Caco-2 (cell line): ENCODE results near the gene CBFA2T2. TPM values are rescaled to one million over a fixed set of nuclear protein-coding genes. Genes with fewer than 3 reads are reported as not detected.
"Not testable (repeated sequence)": the region's sequence is repeated elsewhere in the genome, so short reads cannot be mapped to it uniquely, and the experiment has no call there.

ENCODE experiments used
- BruUV-seq: library from RNA; stranded (reverse); fragments of 400-500 nt; replicated peaks from 2 replicates; lab custom pipeline; 2021; lab: Mats Ljungman, UMichigan
- CTCF ChIA-PET: fragments of 300-600 bp; sonication (Branson Sonifier 250); formaldehyde crosslinking; loops from one replicate; lab custom pipeline; 2022; ENCODE audit warnings: antibody characterized with exemption; lab: Charles Lee
- POLR2A ChIA-PET: fragments of 300-600 bp; sonication (Branson Sonifier 250); formaldehyde crosslinking; loops from one replicate; lab custom pipeline; 2022; ENCODE audit warnings: antibody characterized with exemption; lab: Charles Lee
- DNase-seq, 2 experiments: peaks; one replicate each; pipeline versions ENCODE4 v3.0.0 to v3.0.0-alpha.2; 2020 to 2022
- H3K27me3 ChIP-seq: replicated peaks from 2 replicates; pipeline ENCODE4 v1.6.0; 2011; ENCODE audit warnings: low read length; ENCODE audit not compliant: control insufficient read depth, insufficient read depth
- H3K36me3 ChIP-seq: 2 replicates; pipeline ENCODE4 v1.5.1; 2011; ENCODE audit warnings: low read length; ENCODE audit not compliant: control insufficient read depth, insufficient read depth
- H3K4me1 ChIP-seq: fragments of 250-450 bp; sonication (Bioruptor Pico); 2 replicates; pipeline ENCODE4 v1.5.1; 2020; ENCODE audit warnings: mild to moderate bottlenecking
- H3K4me3 ChIP-seq: 2 replicates; pipeline ENCODE4 v1.5.1; 2011; ENCODE audit warnings: low read depth, mild to moderate bottlenecking, control low read depth, low read length
- H3K9me3 ChIP-seq: fragments of 250-450 bp; sonication (Bioruptor Pico); 2 replicates; pipeline ENCODE4 v1.5.1; 2020; ENCODE audit warnings: mild to moderate bottlenecking, moderate library complexity
- H3K27ac Mint-ChIP-seq: one replicate; pipeline ENCODE4 v1.8.0; 2022; ENCODE audit warnings: mixed read lengths; ENCODE audit not compliant: unreplicated experiment
- H3K27me3 Mint-ChIP-seq: one replicate; pipeline ENCODE4 v1.8.0; 2022; ENCODE audit warnings: mixed read lengths; ENCODE audit not compliant: insufficient read depth, unreplicated experiment
- H3K36me3 Mint-ChIP-seq: one replicate; pipeline ENCODE4 v1.8.0; 2022; ENCODE audit warnings: mild to moderate bottlenecking, mixed read lengths; ENCODE audit not compliant: insufficient read depth, unreplicated experiment
- H3K4me1 Mint-ChIP-seq: one replicate; pipeline ENCODE4 v1.8.0; 2022; ENCODE audit warnings: low read depth, mixed read lengths; ENCODE audit not compliant: unreplicated experiment
- H3K4me3 Mint-ChIP-seq: one replicate; pipeline ENCODE4 v1.8.0; 2022; ENCODE audit warnings: mild to moderate bottlenecking, moderate library complexity, mixed read lengths; ENCODE audit not compliant: unreplicated experiment
- H3K9me3 Mint-ChIP-seq: one replicate; pipeline ENCODE4 v1.8.0; 2022; ENCODE audit warnings: mixed read lengths; ENCODE audit not compliant: unreplicated experiment
- CTCF ChIP-seq, 2 experiments: fragments of 200-600 bp in 1 of 2; IDR thresholded peaks; 1 replicate in 1 of 2; 2 replicates in 1 of 2; pipeline versions ENCODE4 v1.5.1 to v1.8.0; 2011 to 2022; ENCODE audit warnings: antibody characterized with exemption in 1 of 2, control low read depth in 1 of 2, inconsistent platforms in 1 of 2, low read depth in 1 of 2, low read length in 1 of 2, mild to moderate bottlenecking in 1 of 2, moderate library complexity in 1 of 2; ENCODE audit not compliant: insufficient read depth in 1 of 2, severe bottlenecking in 1 of 2, unreplicated experiment in 1 of 2
- intact Hi-C: fragments of 100-400 bp; cut with micrococcal nuclease; formaldehyde crosslinking; loops from one replicate; pipeline ENCODE4 v1.10.0; 2022; ENCODE audit not compliant: unreplicated experiment
- total RNA-seq: library from RNA; stranded (reverse); gene quantifications from 2 replicates; pipeline ENCODE4 v1.2.3, GENCODE V29; 2022

The CBFA2T2 gene
- total RNA-seq, 1 experiment from 2014 or later: 30.6 TPM

- POLR2A ChIA-PET: interaction anchor here (0.6 kb wide), 1 partner anchor 94 kb away, joined by 6 read pairs; no protein-coding TSS in a partner anchor
- no peaks in the 10 kb centered on the region for H3K9me3 Mint-ChIP-seq
- no peak overlapping the region for H3K27ac Mint-ChIP-seq
- no TSS peak for BruUV-seq
- H3K4me3 ChIP-seq: no peak overlapping the region
- H3K27me3 ChIP-seq: no peaks in the 10 kb centered on the region
- CTCF ChIA-PET: interaction anchor here (1.2 kb wide), 1 partner anchor 99 kb away, joined by 3 read pairs; the partner anchor contains the start of gene CBFA2T2
- TF ChIP-seq CTCF (IDR thresholded peaks at IDR 0.05; ENCODE audit: insufficient read depth in 1 of 2, low read depth in 1 of 2, low read length in 1 of 2, severe bottlenecking in 1 of 2, unreplicated experiment in 1 of 2): no peak
- intact Hi-C loops: no loop called here
- H3K4me3 Mint-ChIP-seq: no peak overlapping the region
- no peaks in the 10 kb centered on the region for H3K36me3 Mint-ChIP-seq
- H3K36me3 ChIP-seq: no peaks in the 10 kb centered on the region
- H3K27me3 Mint-ChIP-seq: no peaks in the 10 kb centered on the region
- no peaks in the 10 kb centered on the region for H3K9me3 ChIP-seq
- peaks cover 11% of the 10 kb centered on the region for H3K4me1 ChIP-seq
- DNase-seq: no peak
- peaks cover 8% of the 10 kb centered on the region for H3K4me1 Mint-ChIP-seq
Measured at GRCh38 chr20:33589059-33589458, 99.2 kb downstream of the CBFA2T2 start.

GRCh38 chr20:33591901-33592300 lies 102.0 kb downstream of the CBFA2T2 start:
- CTCF ChIA-PET, intact Hi-C loops: not testable (repeated sequence)

GRCh38 chr20:33594743-33595142 lies 104.8 kb downstream of the CBFA2T2 start:
- ChIA-PET POLR2A (interaction anchor here (0.7 kb wide), 1 partner anchor 398 kb away, joined by 3 read pairs; no protein-coding TSS in a partner anchor), CTCF (no interaction called here)
- Histone ChIP-seq H3K4me1 (no peaks in the 10 kb centered on the region), H3K9me3 (no peaks in the 10 kb centered on the region), H3K27me3 (no peaks in the 10 kb centered on the region), H3K4me3 (no peak overlapping the region), H3K36me3 (0 out of 2 replicates have a peak, but pooled peaks cover 1% of the 10 kb centered on the region)
- intact Hi-C loops: no loop called here
- Mint-ChIP-seq H3K27ac (no peak overlapping the region), H3K4me3 (no peak overlapping the region), H3K36me3 (no peaks in the 10 kb centered on the region), H3K27me3 (no peaks in the 10 kb centered on the region), H3K4me1 (no peaks in the 10 kb centered on the region), H3K9me3 (no peaks in the 10 kb centered on the region)
- no peak for TF ChIP-seq CTCF (IDR thresholded peaks at IDR 0.05; ENCODE audit: insufficient read depth in 1 of 2, low read depth in 1 of 2, low read length in 1 of 2, severe bottlenecking in 1 of 2, unreplicated experiment in 1 of 2)
- no TSS peak for BruUV-seq
- no peak for DNase-seq

More at GRCh38 chr20:33591901-33592300, 102.0 kb downstream of the CBFA2T2 start:
- BruUV-seq, H3K27ac Mint-ChIP-seq, H3K36me3 ChIP-seq, H3K27me3 ChIP-seq, H3K4me3 Mint-ChIP-seq, H3K4me3 ChIP-seq, H3K36me3 Mint-ChIP-seq, H3K4me1 Mint-ChIP-seq, H3K9me3 ChIP-seq, POLR2A ChIA-PET, H3K9me3 Mint-ChIP-seq, H3K4me1 ChIP-seq, H3K27me3 Mint-ChIP-seq, DNase-seq: not testable (repeated sequence)
